Kidney (tissue), 14 donors: ENCODE results near the gene PPP1R37. TPM values are rescaled to one million over a fixed set of nuclear protein-coding genes. Genes with fewer than 3 reads are reported as not detected.

Experiments
- DNase-seq, 5 donors: peaks; one replicate each; pipeline ENCODE4 v3.0.0-alpha.2; 2013 to 2020
- FAIRE-seq: peaks from 2 replicates; lab custom pipeline; 2012; peaks lifted over from hg19 to GRCh38; lab: Jason Lieb, UNC
- H3K27ac ChIP-seq, 2 donors: one replicate each; pipeline ENCODE4 v1.7.0; 2013; ENCODE audit warnings: low read depth in 2 of 2, low read length in 2 of 2, inconsistent platforms in 1 of 2
- H3K27me3 ChIP-seq: one replicate; pipeline ENCODE4 v1.7.1; 2013; ENCODE audit warnings: low read length, inconsistent platforms; ENCODE audit not compliant: control insufficient read depth, insufficient read depth
- H3K36me3 ChIP-seq, 3 donors: one replicate each; pipeline versions ENCODE4 v1.7.0 to v1.7.1; 2013; ENCODE audit warnings: low read length in 3 of 3, control low read depth in 1 of 3, inconsistent platforms in 1 of 3; ENCODE audit not compliant: insufficient read depth in 3 of 3, control insufficient read depth in 2 of 3
- H3K4me1 ChIP-seq, 3 donors: one replicate each; pipeline versions ENCODE4 v1.7.0 to v1.7.1; 2013; ENCODE audit warnings: low read length in 3 of 3, inconsistent platforms in 1 of 3, low read depth in 1 of 3; ENCODE audit not compliant: control insufficient read depth in 2 of 3, insufficient read depth in 2 of 3
- H3K4me3 ChIP-seq, 3 donors: one replicate each; pipeline versions ENCODE4 v1.7.0 to v1.8.1; 2013; ENCODE audit warnings: low read length in 3 of 3, control low read depth in 1 of 3, inconsistent platforms in 1 of 3
- H3K9ac ChIP-seq, 3 donors: one replicate each; pipeline versions ENCODE4 v1.7.0 to v1.7.1; 2013; ENCODE audit warnings: low read length in 3 of 3, control low read depth in 1 of 3, inconsistent platforms in 1 of 3
- H3K9me3 ChIP-seq, 3 donors: one replicate each; pipeline versions ENCODE4 v1.7.0 to v1.7.1; 2013; ENCODE audit warnings: low read length in 3 of 3, control low read depth in 1 of 3, inconsistent platforms in 1 of 3; ENCODE audit not compliant: control insufficient read depth in 2 of 3, insufficient read depth in 1 of 3
- CTCF ChIP-seq: IDR thresholded peaks from 3 replicates; pipeline ENCODE4 v1.5.1; 2012; ENCODE audit warnings: mild to moderate bottlenecking, moderate library complexity, borderline replicate concordance; ENCODE audit not compliant: insufficient read depth; ENCODE audit errors: extremely low read depth
- intact Hi-C: fragments of 100-400 bp; cut with DNase I; formaldehyde crosslinking; loops from one replicate; pipeline ENCODE4 v1.11.1; 2022
- polyA plus RNA-seq: library from polyadenylated mRNA; stranded (reverse); fragments of 350-450 nt; fragmentation: Illumina TruSeq; extraction: RNeasy Lipid Tissue Mini Kit (QIAGEN cat#74804); gene quantifications from one replicate; pipeline ENCODE4 v1.2.3, GENCODE V29; 2014; ENCODE audit warnings: low read depth, low replicate concordance; ENCODE audit not compliant: insufficient read depth
- total RNA-seq: library from RNA; stranded (reverse); fragmentation: NEBNext Ultra II Directional; extraction: Animal tissue kit (Norgen Biotek cat#: 25700); gene quantifications from one replicate; pipeline ENCODE4 v1.2.1, GENCODE V29; 2021
- donor health status: control.
- donor health status: control.
- donor health status: control.
- donor health status: control.
- donor health status: control.
- donor health status: DM: yes; HTN: yes; CAD: no.
- donor health status: Normal renal cell carcinoma (clear cell type).

The PPP1R37 gene
- total and polyA plus RNA-seq, 2 donors from 2014 or later: 21.6 to 33.0 TPM

- Histone ChIP-seq H3K27ac (no peak overlapping the region), H3K9me3 (no peaks in the 10 kb centered on the region), H3K27me3 (no peaks in the 10 kb centered on the region), H3K4me1 (peaks cover 0 to 2% (median 0%) of the 10 kb centered on the region in 3 donors), H3K4me3 (no peak overlapping the region), H3K36me3 (no peaks in the 10 kb centered on the region), H3K9ac (no peak overlapping the region)
- FAIRE-seq: no peak
- intact Hi-C loops: no loop called here
- no peak for TF ChIP-seq CTCF
- no peak for DNase-seq
Measured at GRCh38 chr19:45159971-45160324, 67.0 kb downstream of the PPP1R37 start.

- TF ChIP-seq CTCF: no peak
- peaks cover 0 to 2% (median 0%) of the 10 kb centered on the region in 3 donors for H3K4me1 ChIP-seq
- H3K27ac ChIP-seq: no peak within 1 kb of the TSS
Measured at GRCh38 chr19:45160870-45161737, 68.1 kb downstream of the PPP1R37 start, which contains the start of gene NKPD1. NKPD1 (minus strand) TSS chr19:45160982; CDS start chr19:45160150, 832 bp downstream.

GRCh38 chr19:45161738-45162607 lies 69.0 kb downstream of the PPP1R37 start:
- no peaks in the 10 kb centered on the region for H3K36me3 ChIP-seq
- FAIRE-seq: no peak
- H3K9ac ChIP-seq: no peak overlapping the region
- intact Hi-C loops: no loop called here
- H3K27me3 ChIP-seq: no peaks in the 10 kb centered on the region
- peaks cover 0 to 2% (median 0%) of the 10 kb centered on the region in 3 donors for H3K4me1 ChIP-seq
- peak; percentile 72 to 84 (median 77) for DNase-seq
- no peaks in the 10 kb centered on the region for H3K9me3 ChIP-seq
- no peak overlapping the region for H3K4me3 ChIP-seq
- H3K27ac ChIP-seq: no peak overlapping the region
- peak; percentile 35 for TF ChIP-seq CTCF

More at GRCh38 chr19:45160870-45161737, 68.1 kb downstream of the PPP1R37 start, which contains the start of gene NKPD1:
- no peak within 1 kb of the TSS for H3K4me3 ChIP-seq
- FAIRE-seq (no peak), DNase-seq (peak; percentile 37 to 83 (median 57))
- H3K9ac ChIP-seq: no peak within 1 kb of the TSS
- no peaks in the 10 kb centered on the region for H3K27me3 ChIP-seq
- no peaks in the 10 kb centered on the region for H3K9me3 ChIP-seq
- intact Hi-C loops: no loop called here
- no peaks in the 10 kb centered on the region for H3K36me3 ChIP-seq
